Stimulated activated CD4-positive, alpha-beta T cell treated with anti-CD3 and anti-CD28 coated beads, Interleukin-2, amount 100 ng/mL, for 4 hours (primary cell): ENCODE data around the gene NDUFB7.
"Not testable (repeated sequence)": the region's sequence is repeated elsewhere in the genome, so short reads cannot be mapped to it uniquely, and the experiment has no call there.

Experiments used
- DNase-seq: peaks from one replicate; pipeline ENCODE4 v3.0.0-alpha.2; 2020; ENCODE audit warnings: low read depth

NDUFB7 gene

DNA sequence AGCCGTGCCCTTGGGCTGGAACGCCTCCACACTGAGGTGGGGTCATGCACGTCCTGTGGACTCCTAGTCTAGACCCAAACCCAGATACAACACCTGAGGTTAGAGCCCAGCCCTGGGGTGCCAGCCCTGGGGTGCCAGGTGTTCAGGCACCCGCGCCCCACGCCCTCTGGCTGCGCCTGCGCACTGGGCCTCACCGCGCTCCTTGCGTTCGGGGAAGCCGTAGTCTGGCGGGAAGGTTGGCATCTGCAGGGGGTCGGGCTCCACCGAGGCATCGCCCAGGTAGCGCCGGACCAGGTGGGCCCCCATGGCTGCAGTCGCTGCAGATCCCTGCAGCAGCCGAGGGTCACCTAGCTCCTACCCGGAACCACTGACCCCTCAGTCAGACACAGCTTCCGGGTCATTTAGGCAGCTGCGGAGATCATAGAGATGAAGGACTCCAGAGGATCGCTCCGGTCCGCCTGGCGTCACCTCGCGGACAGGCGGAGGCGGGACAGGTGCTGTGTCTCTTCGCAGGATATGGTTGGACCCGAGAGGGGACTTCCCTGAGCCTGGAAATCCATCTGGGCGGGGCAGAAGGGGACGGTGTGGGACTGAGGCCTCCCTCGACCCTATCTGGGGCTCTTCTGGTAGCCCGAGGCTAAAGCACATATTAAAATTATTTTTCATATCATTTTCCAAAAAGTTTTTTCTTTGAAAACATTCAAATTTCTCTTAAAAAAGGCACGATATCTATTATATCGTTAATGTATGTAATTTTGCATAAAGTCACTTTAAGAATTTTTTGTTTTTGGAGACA, at the start of gene NDUFB7:
Gene NDUFB7, minus strand, starts transcription at position 372 of the 796 bp plus-strand sequence. Its CDS starts 66 bp downstream, at position 306.
- DNase-seq = peak; percentile 87

DNA sequence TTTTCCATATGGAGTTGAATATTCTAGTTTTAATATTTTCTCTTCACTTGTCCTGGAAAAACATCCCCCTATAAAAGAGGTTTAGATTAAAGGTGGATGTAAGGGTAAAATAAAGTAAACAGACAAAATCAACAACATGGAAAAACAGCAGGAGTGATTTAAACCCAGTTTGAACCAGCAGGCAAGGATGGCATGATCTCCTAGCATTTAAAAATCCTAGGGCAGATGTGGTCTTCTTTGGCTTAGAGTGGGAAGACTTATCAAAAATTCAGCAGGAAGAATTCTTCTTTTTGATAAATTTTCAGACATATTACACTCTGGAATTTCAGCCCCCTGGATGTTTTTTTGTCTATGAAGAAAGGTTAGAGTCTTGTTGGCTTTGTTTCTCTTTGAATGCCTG, 47.5 kb upstream of the NDUFB7 start:
- no peak for DNase-seq

DNA sequence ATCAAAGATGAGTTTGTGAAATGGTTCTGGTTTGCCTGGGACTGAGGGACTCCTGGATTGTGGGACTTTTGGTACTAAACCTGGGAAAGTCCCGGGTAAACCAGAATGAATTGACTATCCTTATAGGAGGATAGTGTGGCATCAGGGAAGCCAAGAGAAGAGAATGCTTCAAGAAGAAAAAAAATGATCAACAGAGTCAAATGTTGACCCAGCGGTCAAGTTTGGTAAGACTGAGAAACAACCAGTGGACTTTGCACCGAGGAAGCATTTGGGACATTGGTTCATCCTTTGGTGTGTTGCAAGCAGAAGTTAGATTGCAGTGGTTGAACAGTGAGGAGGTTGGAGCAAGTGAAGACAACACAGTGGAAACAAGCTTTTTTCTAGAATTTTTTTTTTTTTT, 44.5 kb upstream of the NDUFB7 start:
- DNase-seq = no peak

DNA sequence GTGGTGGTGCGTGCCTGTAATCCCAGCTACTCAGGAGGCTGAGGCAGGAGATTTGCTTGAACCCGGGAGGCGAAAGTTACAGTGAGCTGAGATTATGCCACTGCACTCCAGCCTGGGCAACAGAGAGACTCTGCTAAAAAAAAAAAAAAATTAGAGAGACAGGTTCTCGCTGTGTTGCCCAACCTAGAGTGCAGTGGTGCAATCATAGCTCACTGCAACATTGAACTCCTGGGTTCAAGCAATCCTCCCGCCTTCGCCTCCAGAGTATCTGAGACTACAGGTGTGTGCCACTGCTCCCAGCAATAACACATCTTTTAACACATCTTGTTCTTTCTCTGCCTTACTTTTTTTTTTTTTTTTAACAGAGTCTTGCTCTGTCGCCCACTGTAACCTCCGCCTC, 43.8 kb upstream of the NDUFB7 start:
- no peak for DNase-seq

DNA sequence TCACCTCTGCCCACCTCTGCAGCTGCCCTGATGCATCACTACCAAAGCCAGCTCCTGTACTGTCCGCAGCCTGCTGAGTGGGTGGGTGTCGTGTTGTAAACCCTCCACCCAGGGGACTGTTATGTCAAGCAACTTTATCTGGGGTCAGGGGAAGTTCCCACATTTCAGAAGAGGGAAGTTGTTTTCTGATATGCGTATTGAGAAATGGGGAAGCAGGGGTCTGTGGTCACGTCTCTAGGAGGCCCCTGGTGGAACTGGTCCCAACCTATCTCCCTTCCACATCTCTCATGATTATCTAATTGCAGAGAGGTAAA, 42.2 kb upstream of the NDUFB7 start:
- no peak for DNase-seq

DNA sequence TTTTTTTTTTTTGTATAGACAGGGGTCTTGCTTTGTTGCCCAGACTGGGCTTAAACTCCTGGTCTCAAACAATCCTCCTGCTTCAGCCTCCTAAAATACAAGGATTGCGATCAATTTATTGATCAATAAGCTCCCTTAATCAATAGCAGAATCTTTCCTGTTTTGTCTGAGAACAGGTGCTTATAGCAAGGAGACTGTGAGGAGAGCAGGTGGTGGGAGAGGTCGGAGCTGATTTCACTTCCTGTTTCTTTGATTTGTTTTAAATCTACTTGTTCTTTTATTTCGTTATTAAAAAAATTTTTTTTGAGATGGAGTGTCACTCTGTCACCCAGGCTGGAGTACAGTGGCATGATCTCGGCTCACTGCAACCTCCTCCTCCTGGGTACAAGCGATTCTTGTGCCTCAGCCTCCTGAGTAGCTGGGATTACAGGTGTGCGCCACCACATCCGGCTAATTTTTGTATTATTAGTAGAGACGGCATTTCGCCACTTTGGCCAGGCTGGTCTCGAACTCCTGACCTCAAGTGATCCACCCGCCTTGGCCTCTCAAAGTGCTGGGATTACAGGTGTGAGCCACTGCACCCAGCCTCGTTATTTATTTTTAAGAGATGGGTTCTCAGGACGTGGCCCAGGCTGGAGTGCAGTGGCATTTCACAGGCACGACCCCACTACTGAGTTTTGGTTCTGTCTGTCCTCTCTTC, 41.7 kb upstream of the NDUFB7 start:
- DNase-seq = not testable (repeated sequence)

DNA sequence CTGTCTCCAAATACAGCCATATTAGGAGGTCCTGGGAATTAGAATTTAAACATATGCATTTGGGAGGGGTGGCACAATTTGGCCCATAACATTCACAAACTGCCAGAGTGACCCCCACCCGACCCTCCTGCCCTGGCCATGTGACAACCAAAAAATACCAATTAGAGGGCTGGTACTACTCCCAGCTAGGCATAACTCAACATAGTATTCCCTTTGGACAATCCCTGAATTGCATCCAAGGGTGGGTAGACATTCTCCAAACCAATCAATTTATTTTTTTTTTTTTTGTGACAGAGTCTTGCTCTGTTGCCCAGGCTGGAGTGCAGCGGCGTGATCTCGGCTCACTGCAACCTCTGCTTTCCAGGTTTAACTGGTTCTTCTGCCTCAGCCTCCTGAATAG, 40.8 kb upstream of the NDUFB7 start:
- no peak for DNase-seq

DNA sequence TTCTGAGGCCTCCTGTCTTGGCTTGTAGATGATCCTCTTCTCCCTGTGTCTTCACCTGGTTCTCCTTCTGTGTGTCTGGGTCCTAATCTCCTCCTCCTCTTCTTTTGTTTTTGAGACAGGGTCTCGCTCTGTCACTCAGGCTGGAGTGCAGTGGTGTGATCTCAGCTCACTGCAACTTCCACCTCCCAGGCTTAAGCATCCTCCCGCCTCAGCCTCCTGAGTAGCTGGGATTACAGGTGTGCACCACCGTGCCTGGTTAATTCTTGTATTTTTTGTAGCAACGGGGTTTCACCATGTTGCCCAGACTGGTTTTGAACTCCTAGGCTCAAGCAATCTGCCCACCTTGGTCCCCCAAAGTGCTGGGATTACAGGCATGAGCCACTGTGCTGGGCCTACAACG, 40.4 kb upstream of the NDUFB7 start:
- DNase-seq = not testable (repeated sequence)

DNA sequence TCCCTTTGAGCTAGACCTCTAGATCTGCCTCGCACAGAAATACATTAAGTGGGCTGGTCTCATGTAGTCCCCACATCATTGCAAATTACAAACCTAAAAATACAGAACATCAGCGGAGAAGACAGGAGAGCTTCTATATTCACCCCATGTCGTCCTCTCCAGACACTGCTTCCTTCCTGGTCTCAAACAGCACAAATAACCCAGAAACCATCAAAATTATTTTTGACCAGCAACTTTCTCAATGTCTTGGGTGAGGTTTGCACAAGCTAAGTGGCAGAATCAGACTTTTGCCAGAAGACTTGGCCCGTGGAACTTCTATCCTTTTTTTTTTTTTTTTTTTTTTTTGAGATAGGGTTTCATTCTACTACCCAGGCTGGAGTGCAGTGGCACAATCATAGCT, 39.2 kb upstream of the NDUFB7 start:
- DNase-seq = no peak

DNA sequence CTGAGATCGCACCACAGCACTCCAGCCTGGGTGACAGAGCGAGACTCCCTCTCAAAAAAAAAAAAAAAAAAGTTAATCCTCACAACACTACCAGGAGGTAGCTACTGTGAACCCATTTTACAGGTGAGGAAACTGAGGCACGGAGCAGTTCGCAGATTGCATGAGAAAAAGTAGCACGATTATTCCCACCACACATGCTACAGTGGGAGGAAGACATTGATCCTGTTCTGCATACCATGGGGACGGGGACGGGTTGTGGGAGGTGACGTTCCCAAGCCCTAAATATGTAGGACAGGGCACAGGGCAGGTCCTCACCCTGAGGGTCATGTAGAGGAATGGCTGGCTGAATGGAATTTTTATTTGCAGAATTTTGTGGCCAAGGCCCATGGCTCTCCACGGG, 34.8 kb upstream of the NDUFB7 start:
- no peak for DNase-seq

DNA sequence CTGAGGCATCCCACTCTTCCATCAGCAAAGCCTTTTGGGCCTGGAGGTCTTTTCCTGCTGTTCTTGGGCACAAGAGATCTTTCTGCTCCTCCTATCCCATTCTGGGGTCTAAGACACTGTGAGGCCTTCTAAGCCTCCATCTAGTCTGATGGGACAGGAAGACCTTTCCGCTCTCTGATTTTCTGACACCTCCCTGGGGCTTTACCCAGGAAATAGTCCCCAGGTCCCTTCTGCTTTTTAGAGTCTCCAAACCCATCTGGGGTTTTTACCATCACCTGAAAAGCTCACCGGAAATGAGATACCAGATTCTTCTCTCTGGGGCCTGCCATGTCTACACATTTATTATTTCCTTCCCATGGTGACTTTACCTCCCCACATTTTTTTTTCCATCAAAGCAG, 32.1 kb upstream of the NDUFB7 start:
- DNase-seq = no peak

DNA sequence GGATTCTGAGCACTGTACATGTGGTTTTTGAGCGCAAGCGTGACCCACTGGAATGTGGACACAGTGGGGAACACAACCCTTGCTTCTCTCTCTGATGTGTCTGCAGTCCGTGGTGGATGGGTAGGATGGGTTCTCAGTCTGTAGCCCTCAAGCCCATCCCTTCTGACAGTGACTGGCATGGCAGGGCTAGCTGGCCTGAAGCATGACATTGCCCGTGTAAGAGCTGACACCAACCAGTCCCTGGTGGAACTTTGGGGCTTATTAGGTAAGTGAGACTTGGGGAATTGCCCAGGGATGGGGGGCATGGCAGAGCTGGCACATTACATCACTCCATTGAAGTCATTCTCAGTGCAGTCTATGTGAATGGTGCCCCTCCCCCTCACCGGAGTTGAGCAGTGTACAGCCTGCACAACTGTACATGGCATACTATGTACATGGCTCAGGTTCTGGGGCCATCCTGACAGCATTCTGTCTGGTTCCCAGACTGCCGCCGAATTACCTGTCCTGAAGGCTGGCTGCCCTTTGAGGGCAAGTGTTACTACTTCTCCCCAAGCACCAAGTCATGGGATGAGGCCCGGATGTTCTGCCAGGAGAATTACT, 27.8 kb upstream of the NDUFB7 start:
- no peak for DNase-seq

DNA sequence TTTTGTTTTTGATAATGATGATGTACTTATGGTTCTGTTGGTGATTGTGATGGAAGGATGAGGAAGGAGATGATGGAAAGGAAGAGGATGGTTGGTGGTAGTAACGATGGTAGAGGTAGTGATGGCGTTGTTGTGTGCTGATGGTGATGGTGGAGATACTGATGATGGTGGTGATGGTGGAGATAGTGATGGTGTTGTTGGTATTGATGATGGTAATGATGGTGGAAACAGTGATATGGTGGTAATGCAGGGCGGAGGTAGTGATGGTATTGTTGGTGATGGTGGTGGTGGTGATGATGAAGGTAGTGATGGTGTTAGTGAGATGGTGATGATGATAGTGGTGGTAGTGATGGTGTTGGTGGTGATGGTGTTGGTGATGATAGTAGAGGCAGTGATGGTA, 23.7 kb upstream of the NDUFB7 start:
- DNase-seq = no peak

DNA sequence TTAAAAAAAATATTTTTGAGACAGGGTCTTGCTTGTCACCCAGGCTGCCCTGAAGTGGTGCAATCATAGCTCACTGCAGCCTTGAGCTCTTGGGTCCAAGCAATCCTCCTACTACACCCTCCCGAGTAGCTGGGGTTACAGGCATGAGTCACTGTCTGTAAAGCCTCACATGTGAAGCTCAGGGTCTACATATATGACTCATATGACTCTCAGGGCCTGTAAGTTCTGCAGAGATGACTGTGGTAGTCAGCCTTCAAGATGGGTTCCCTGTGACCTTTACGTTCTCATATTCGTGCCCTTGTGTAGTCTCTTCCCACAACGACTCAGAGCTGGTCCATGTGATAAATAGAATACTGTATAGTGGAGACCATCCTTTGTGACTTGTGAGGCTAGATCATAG, 17.6 kb upstream of the NDUFB7 start:
- not testable (repeated sequence) for DNase-seq

DNA sequence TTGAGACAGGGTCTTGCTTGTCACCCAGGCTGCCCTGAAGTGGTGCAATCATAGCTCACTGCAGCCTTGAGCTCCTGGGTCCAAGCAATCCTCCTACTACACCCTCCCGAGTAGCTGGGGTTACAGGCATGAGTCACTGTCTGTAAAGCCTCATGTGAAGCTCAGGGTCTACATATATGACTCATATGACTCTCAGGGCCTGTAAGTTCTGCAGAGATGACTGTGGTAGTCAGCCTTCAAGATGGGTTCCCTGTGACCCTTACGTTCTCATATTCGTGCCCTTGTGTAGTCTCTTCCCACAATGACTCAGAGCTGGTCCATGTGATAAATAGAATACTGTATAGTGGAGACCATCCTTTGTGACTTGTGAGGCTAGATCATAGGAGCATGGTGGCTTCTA, 13.3 kb upstream of the NDUFB7 start:
- DNase-seq = peak; percentile 17

DNA sequence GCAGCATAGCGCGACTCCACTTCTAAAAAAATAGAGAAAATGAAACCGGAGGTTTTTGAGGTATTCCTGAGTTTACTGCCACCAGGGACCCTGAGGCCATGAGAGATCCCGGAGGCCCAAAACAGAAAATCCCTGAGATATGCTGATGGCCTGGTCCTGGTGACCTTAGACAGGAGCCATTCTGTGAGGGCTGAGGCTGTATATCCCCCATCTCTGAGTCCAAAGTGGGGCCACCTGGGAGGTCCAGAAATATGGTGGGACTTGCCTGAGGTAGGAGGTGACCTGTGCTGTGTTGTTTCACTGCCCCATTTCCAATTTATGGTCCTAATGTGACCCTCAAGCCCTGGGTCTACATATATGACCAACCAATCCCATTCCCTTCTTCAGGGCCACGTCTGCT, 12.5 kb upstream of the NDUFB7 start:
- not testable (repeated sequence) for DNase-seq

DNA sequence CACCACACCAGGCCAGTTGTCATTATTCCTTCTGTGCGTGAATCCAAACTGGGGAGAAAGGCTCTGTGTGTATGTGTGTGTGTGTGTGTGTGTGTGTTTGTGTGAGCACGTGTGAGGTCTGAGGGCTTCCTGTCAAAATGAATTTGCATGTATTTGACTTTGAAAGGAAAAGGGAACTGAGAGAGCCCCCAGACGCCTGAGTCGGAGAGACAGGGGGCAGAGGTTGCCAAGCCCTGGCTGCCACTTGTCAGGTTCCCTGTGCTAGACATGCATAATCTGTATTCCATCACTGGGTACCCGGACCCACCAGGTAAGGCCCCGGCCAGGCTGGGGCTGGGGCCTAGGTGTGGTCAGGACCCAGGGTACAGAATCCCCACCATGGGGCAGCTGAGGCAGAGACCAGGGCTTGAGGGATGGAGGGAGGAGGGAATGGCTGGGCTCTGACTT, 11.1 kb upstream of the NDUFB7 start, which contains the start of gene CLEC17A:
Gene CLEC17A, plus strand, starts transcription at position 191 of the 447 bp plus-strand sequence. Its CDS starts 77 bp downstream, at position 268.
- DNase-seq = no peak

DNA sequence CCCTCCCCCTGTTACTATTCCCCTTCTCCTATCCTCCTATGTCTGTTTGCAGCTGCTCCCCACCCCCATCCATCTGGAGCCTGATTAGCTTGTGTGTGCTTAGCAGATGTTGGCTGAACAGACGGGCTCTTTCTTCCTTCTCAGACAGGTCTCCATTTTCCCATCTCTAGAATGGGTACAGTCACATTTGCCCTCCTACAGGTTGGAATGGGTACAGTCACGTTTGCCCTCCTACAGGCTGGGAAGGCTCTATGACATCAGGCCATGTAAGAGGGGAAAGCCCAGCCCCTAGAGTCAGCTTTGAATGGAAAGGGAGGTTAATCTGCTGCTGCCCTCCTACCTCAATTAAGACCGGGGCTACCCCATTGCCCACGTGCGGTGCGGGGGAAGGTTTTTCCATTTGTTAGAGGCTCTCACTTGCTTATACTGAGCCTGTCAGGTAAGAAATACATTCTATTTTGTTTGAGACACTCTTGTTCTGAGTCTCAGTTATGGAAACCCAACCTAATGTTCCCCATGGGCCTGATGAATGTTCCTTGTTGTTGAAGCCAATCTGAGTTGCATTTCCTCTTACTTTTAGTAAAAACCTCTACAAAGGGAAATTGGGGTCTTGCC, 8.9 kb upstream of the NDUFB7 start:
- peak; percentile 39 for DNase-seq

DNA sequence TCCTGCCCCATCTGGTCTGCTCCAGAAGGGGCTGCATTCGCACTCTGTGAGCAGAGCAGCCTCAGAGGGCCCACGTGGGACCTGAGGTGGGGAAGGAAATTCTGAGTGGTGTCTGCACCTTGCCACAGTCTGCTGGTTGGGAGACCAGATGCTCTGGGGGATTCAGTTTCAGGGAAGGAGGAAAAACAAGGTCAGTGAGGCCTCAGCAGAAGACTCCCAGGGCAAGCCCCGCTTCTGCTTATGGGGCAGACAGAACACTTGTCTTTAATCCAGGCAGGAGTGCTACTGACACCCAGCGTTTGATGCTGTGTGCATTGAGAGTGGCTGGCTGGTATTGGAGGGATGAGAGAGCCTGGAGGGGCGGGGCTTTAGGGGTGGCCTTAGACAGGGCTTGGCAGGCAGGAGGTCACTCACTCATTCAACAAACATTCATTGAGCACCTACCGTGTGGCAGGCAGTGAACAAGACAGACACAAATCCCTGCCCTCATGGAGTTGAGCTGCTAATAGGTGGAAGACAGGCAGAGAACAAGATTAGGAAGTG, 6.1 kb upstream of the NDUFB7 start:
- no peak for DNase-seq

DNA sequence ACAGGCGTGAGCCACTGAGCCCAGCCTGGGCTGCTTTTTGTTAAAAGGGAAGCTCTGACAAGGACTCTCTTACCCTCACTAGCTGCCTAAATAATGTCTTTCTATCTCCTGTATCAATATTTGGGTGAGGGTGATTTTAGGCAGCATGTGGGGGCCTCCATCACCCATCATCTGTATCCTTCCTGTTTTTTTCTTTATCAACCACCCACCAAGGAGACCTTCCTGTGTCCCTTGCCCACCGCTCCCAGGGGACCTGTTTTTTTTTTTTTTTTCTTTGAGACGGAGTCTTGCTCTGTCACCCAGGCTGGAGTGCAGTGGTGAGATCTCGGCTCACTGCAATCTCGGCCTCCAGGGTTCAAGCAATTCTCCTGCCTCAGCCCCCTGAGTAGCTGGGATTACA, 5.4 kb upstream of the NDUFB7 start:
- no peak for DNase-seq

DNA sequence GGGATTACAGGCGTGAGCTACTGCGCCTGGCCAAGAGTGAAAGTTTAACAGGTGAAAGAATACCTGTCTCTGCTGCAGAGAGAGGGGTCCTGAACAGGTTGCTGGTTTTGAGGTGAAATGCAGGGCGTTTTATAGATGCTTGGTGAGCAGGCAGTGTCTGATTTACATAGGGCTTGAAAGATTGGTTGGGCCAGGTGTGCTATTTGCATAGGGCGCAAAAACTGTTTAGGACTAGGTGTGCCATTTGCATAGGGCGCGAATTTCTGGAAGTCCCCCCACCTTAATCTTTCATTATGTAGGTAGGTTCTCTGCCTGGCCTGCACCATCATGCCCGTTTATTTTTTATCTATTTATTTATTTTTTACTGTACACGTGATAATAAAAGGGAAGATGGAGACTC, 4.5 kb upstream of the NDUFB7 start:
- no peak for DNase-seq

DNA sequence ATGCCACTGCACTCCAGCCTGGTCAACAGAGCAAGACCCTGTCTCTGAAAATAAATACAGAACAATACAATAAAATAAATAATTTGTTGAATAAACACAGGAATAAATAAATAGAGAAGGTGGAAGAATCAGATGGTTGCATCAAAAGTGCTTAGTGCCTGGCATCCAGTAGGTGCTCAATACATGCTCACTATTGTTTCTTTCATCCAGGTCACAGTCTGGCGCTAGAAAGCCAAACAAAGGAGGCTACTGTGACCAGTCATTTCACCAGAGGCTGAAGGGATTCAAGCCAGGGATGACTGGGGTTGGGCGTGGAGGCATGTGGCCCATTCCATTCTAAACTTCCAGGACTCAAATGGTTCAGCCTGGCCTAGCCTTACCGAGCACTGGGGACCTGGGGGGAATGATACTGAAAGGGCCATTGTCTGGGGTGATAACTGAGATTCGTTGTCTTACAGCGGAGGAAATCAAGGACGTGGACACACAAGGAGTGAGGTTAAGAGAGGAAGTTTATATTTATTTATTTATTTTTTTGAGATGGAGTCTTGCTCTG, 3.6 kb upstream of the NDUFB7 start:
- DNase-seq = no peak
